Measurements from ENCODE around the gene ARL4C. TPM values are rescaled to one million over a fixed set of nuclear protein-coding genes. Genes with fewer than 3 reads are reported as not detected.

ARL4C gene, protein sequence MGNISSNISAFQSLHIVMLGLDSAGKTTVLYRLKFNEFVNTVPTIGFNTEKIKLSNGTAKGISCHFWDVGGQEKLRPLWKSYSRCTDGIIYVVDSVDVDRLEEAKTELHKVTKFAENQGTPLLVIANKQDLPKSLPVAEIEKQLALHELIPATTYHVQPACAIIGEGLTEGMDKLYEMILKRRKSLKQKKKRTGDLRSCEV
- 10 to 100 TPM; 20.5 to 62.7 (median 47.0) TPM for total RNA-seq

DNA sequence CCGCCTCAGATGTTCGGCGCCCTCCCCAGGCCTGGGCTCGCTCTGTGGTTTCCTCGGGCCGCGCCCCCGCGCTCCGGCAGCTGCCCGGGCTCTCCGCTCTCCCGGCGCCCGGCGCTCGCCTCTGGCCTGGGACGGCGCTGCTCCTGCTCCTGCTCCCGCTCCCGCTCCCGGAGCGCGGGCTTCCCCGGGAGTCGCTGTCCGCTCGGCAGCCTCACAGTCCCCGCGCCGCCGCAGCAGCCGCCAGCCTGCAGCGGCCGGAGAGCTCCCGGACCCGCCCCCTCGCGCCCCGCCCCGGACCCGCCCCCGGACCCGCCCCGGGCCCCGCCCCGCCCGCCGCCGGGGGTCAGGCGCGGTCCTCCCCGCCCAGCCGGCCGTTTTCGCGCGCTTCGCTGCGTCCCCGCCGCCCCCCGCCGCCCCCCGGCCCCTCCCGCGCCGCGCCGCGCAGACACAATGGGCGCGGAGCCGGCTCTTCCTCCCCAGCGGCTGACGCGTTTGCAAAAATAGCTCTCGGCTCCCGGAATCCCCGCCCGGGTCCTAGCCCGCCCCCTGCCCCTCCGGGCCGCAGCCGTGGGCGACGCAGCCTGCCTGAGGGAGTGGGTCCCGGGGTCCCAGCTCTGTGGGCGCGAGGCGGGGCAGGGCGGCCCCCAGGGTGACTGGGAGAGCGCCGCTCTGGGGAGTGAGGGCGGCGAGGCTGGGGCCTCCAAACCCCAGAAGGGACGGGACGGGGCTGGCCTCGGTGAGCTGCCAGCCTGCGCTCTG lies at the start of gene ARL4C:
TSS of gene ARL4C (minus strand) at position 247 of the 759 bp plus-strand sequence. CDS start 495 bp downstream, outside the sequence.
- H3K4me3 ChIP-seq (ENCODE audit: low read depth, poor library complexity, severe bottlenecking), result peak within 1 kb of the TSS; percentile 49
- TF ChIP-seq POLR2A (IDR thresholded peaks at IDR 0.05) (peak in 1 of 2 donors; percentile 52), CTCF (IDR thresholded peaks at IDR 0.05) (no peak)
- intact Hi-C loops (cut with DNase I; ENCODE audit: low total_unique reads), result loop anchor here (5.0 kb wide), 1 partner anchor 360 kb away; no protein-coding TSS in a partner anchor
- 1 to 2% methylated on average over 12 to 22 of the region's 100 CpGs for WGBS, 2 donors
- DNase-seq (ENCODE audit: low spot score in 2 of 2), result peak; percentile 47 to 90

DNA sequence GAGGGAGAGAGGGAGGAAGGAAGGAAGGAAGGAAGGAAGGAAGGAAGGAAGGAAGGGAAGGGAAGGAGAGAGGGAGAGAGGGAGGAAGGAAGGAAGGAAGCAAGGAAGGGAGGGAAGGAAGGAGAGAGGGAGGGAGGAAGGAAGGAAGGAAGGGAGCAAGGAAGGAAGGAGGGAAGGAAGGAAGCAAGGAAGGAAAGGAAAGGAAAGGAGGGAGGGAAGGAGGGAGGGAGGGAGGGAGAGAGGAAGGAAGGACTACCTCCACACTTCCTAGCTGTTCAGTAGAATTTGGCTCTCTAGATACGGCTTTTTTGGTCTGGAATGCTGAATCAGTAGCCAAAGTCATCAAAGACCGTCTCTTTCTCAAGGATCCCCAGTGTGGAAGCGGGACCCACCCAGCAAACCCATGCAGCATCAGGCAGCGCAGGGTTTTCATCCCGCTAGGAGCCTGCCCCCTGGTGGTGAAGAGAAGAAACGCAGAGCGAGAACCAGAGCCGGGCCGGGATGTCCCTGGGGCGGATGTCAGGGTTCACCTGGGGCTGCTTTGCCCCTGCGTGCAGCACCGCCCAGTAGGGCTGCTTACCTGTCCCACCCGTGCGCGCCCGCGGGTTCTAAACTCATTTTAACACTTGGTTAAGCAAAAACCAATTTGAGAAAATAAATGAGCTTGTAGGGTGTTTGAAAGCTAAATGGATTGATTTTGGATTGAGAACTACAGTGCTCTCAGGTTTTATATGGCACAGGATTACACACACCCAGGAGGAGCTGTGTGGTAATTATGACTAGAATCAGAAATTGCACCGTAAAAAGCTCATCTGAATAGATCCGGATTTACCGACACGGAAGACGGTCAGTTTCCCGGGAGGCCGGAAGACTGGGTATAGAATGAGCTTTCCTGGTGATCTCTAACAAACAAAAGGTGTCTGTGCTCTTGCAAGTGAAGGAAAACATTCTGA lies 48.1 kb upstream of the ARL4C start:
- peak; percentile 26 to 95 for DNase-seq (ENCODE audit: low spot score in 2 of 2)
- intact Hi-C loops (cut with DNase I; ENCODE audit: low total_unique reads), result loop anchor here (10.0 kb wide), 1 partner anchor 410 kb away; no protein-coding TSS in a partner anchor
- TF ChIP-seq POLR2A (IDR thresholded peaks at IDR 0.05), result no peak
- TF ChIP-seq CTCF (IDR thresholded peaks at IDR 0.05), result peak in 2 of 3 donors; percentile 71 to 83
- H3K4me3 ChIP-seq (ENCODE audit: low read depth, poor library complexity, severe bottlenecking), result no peak overlapping the region
- 37% methylated on average over 24 of the region's 24 CpGs for WGBS, 2 donors

GRCh38 chr2:234542742-234543141 lies 45.9 kb upstream of the ARL4C start:
- intact Hi-C loops (cut with DNase I; ENCODE audit: low total_unique reads), result loop anchor here (10.0 kb wide), 1 partner anchor 408 kb away; no protein-coding TSS in a partner anchor
- WGBS, 2 donors, result 86% methylated on average over 11 of the region's 11 CpGs
- DNase-seq (ENCODE audit: low spot score in 2 of 2), result no peak
- H3K4me3 ChIP-seq (ENCODE audit: low read depth, poor library complexity, severe bottlenecking), result no peak overlapping the region
- TF ChIP-seq CTCF (IDR thresholded peaks at IDR 0.05) (no peak), POLR2A (IDR thresholded peaks at IDR 0.05) (no peak)

DNA sequence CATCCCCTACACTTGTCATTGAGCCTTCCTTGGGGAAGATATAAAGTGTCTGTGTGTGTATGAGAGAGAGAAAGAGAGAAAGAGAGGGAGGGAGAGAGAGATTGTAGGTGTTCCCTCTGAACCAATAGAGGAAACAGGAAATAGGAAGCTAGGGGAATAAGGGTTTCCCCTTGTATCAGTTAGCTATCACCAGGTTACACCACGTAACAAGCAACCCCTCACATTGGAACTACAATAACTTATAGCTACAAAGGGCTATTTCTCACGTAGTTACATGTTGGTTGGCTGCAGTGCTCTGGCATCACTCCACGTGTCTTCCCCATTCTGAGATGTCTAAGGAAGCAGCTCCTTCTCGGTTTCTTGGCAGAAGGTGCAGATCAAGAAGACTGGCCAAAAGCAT lies 41.0 kb upstream of the ARL4C start:
- WGBS, 2 donors, result 58 to 70% methylated on average over 4 of the region's 4 CpGs
- no peak for TF ChIP-seq CTCF (IDR thresholded peaks at IDR 0.05)
- TF ChIP-seq POLR2A (IDR thresholded peaks at IDR 0.05), result no peak
- H3K4me3 ChIP-seq (ENCODE audit: low read depth, poor library complexity, severe bottlenecking), result no peak overlapping the region
- DNase-seq (ENCODE audit: low spot score in 2 of 2), result no peak
- intact Hi-C loops (cut with DNase I; ENCODE audit: low total_unique reads), result no loop called here

DNA sequence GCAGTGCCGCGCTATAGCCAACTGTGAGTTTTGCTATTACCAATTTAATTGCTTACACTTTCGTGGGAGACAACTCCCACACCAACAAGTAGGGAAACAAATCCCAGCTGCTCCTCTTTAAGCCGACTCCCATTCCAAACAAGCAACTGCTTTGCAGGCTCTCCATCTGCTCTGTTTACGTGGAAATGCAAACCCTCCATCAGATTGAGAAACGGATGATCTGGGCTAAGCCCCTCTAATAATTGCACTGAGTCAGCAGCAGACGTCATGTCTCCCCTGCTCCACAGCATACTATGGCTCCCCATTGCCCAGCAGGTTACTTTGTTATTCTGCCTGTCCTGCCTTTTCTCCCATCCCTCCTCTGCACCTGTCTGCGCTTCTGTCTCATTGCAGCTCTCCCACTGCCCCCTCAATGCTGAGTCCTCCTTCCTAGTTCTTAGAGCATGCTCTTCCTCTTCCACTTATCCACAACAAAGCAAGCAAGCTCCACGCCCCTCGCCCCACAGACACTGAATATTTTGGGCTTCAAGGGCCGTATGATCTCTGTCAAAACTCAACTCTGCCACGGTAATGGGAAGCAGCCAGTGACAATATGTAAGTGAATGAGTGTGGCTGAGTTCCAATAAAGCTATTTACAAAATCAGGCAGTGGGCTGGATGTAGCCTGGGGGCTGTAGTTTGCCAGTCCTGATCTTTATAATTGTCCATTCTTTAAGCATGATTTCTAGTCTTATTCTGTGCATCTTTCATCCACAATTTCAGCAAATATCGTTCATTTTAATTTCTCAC lies 39.5 kb upstream of the ARL4C start:
- TF ChIP-seq CTCF (IDR thresholded peaks at IDR 0.05) (no peak), POLR2A (IDR thresholded peaks at IDR 0.05) (no peak)
- 52 to 58% methylated on average over 13 of the region's 13 CpGs for WGBS, 2 donors
- intact Hi-C loops (cut with DNase I; ENCODE audit: low total_unique reads), result no loop called here
- no peak overlapping the region for H3K4me3 ChIP-seq (ENCODE audit: low read depth, poor library complexity, severe bottlenecking)
- DNase-seq (ENCODE audit: low spot score in 2 of 2), result no peak

All from lower leg skin (tissue), 4 donors.